PC-3 (cell line): ENCODE data around the gene NLRP6. TPM values are rescaled to one million over a fixed set of nuclear protein-coding genes. Genes with fewer than 3 reads are reported as not detected.

Source experiments
- ATAC-seq: fragments of 200-7000 bp; cut with Tn5 transposase; 2 replicates; pipeline ENCODE4 v1.9.1; 2020; ENCODE audit warnings: mild to moderate bottlenecking, moderate library complexity
- BruUV-seq: library from RNA; stranded (reverse); fragments of 400-500 nt; replicated peaks from 2 replicates; lab custom pipeline; 2021; lab: Mats Ljungman, UMichigan
- CTCF ChIA-PET: fragments of 300-600 bp; sonication (Branson Sonifier 250); formaldehyde crosslinking; loops from one replicate; lab custom pipeline; 2022; ENCODE audit warnings: antibody characterized with exemption; lab: Charles Lee
- POLR2A ChIA-PET: fragments of 300-600 bp; sonication (Branson Sonifier 250); formaldehyde crosslinking; loops from one replicate; lab custom pipeline; 2022; ENCODE audit warnings: antibody characterized with exemption; ENCODE audit not compliant: unreplicated experiment; lab: Charles Lee
- DNase-seq: peaks from one replicate; pipeline ENCODE4 v3.0.0-alpha.2; 2015
- H2AFZ ChIP-seq: fragments of 300-600 bp; sonication (generic); 2 replicates; pipeline ENCODE4 v1.6.0; 2016; ENCODE audit warnings: antibody characterized with exemption, low read length
- H3F3A ChIP-seq: fragments of 300-600 bp; sonication (generic); one replicate; pipeline ENCODE4 v1.6.0; 2017; ENCODE audit warnings: antibody characterized with exemption, low read length, control low read depth, mild to moderate bottlenecking; ENCODE audit not compliant: unreplicated experiment
- H3K27ac ChIP-seq: fragments of 300-600 bp; sonication (generic); 2 replicates; pipeline ENCODE4 v1.5.1; 2016; ENCODE audit warnings: mild to moderate bottlenecking, low read length
- H3K27me3 ChIP-seq: fragments of 300-600 bp; sonication (generic); 2 replicates; pipeline ENCODE4 v1.6.1; 2016; ENCODE audit warnings: low read length, mixed read lengths
- H3K36me3 ChIP-seq: fragments of 300-600 bp; sonication (generic); 2 replicates; pipeline ENCODE4 v1.6.1; 2016; ENCODE audit warnings: low read depth, mixed run types, low read length, mixed read lengths
- H3K4me1 ChIP-seq: fragments of 300-600 bp; sonication (generic); 2 replicates; pipeline ENCODE4 v1.5.1; 2016; ENCODE audit warnings: low read length; ENCODE audit not compliant: insufficient read depth
- H3K4me2 ChIP-seq: fragments of 300-600 bp; sonication (generic); 2 replicates; pipeline ENCODE4 v1.6.0; 2016; ENCODE audit warnings: low read length
- H3K4me3 ChIP-seq: fragments of 300-600 bp; sonication (generic); 2 replicates; pipeline ENCODE4 v1.5.1; 2016; ENCODE audit warnings: mild to moderate bottlenecking, low read length, mixed read lengths
- H3K79me2 ChIP-seq: fragments of 300-600 bp; sonication (generic); 2 replicates; pipeline ENCODE4 v1.6.1; 2017; ENCODE audit warnings: low read length, mixed read lengths
- H3K9ac ChIP-seq: fragments of 300-600 bp; sonication (generic); 2 replicates; pipeline ENCODE4 v1.6.0; 2016; ENCODE audit warnings: mild to moderate bottlenecking, low read length
- H3K9me2 ChIP-seq: fragments of 300-600 bp; sonication (generic); replicated peaks from 2 replicates; pipeline ENCODE4 v1.6.1; 2016; ENCODE audit warnings: mixed run types, low read length, mixed read lengths
- H3K9me3 ChIP-seq: fragments of 300-600 bp; sonication (generic); 2 replicates; pipeline ENCODE4 v1.6.1; 2016; ENCODE audit warnings: low read length, mixed read lengths
- H4K20me1 ChIP-seq: fragments of 300-600 bp; sonication (generic); 2 replicates; pipeline ENCODE4 v1.6.1; 2016; ENCODE audit warnings: low read length, mixed read lengths
- EZH2 ChIP-seq: fragments of 300-600 bp; sonication (generic); IDR thresholded peaks from one replicate; pipeline ENCODE4 v1.6.1; 2017; ENCODE audit warnings: antibody characterized with exemption, mild to moderate bottlenecking, low read length; ENCODE audit not compliant: unreplicated experiment
- EZH2phosphoT487 ChIP-seq: fragments of 300-600 bp; sonication (generic); IDR thresholded peaks from 2 replicates; pipeline ENCODE4 v1.6.1; 2018; ENCODE audit warnings: mild to moderate bottlenecking, antibody characterized with exemption, low read length, borderline replicate concordance
- intact Hi-C: fragments of 100-400 bp; cut with micrococcal nuclease; formaldehyde crosslinking; loops from 2 replicates; pipeline ENCODE4 v1.9.0; 2023
- total RNA-seq: library from RNA; depleted of rRNA; stranded (reverse); fragments of >200 nt; gene quantifications from 2 replicates; pipeline ENCODE4 v1.2.3, GENCODE V29; 2014
- TF ChIP-seq, protein P1 (sequence below): fragments of 300-600 bp; sonication (generic); conservative IDR thresholded peaks from 2 replicates; pipeline ENCODE4 v1.5.1; 2017; ENCODE audit warnings: antibody characterized with exemption, low read depth, mild to moderate bottlenecking, low read length

The NLRP6 gene
- total RNA-seq, 1 experiment from 2014 or later: not detected

DNA sequence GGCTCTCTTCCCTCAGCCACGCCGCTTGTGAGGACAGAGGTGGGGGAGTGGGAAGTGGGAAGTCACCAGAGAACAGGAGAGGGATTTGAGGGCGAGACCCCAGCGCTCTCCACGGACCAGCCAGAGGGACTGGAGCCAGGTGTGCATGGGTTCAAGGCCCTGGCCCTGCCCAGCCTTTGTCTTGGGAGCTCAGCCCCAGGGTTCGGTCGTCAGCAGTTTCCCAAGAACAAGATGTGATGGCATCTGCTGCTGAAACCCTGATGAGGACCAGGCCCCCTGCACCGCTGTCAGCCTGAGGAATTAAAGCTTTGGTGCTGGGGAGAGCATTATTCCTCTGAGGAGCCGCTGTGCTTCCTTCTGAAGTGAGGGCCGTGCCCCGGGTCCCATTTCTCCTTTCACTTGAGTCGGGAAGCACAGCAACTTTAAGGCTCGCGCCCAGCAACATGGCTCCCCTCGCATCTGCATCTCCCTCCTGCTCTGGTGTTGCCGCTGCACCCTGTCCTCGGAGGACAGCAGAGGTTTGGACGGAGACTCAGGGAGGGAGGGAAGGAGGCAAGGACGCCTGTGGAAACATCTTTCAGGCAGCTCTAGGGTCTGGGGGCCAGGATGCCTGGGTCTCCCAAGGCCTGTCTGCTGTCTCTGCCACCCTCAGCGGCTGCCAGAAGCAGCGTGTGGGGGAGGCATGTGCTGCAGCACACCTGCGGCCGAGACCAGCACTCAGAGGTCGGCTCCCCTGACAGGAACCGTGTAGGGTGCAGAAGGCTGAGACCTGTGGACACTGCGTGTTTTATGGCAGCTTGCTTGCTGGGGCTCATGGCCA, 17.4 kb downstream of the NLRP6 start:
- Histone ChIP-seq H2AFZ (no peak overlapping the region), H3K36me3 (no peaks in the 10 kb centered on the region), H3K79me2 (no peaks in the 10 kb centered on the region), H3K4me3 (no peak overlapping the region), H3K4me1 (no peaks in the 10 kb centered on the region), H3K9me3 (no peaks in the 10 kb centered on the region), H3K4me2 (no peak overlapping the region), H3F3A (no peaks in the 10 kb centered on the region), H3K27me3 (no peaks in the 10 kb centered on the region), H3K9me2 (no peaks in the 10 kb centered on the region), H3K27ac (no peak overlapping the region), H4K20me1 (no peaks in the 10 kb centered on the region), H3K9ac (no peak overlapping the region)
- TF ChIP-seq, protein P1, sequence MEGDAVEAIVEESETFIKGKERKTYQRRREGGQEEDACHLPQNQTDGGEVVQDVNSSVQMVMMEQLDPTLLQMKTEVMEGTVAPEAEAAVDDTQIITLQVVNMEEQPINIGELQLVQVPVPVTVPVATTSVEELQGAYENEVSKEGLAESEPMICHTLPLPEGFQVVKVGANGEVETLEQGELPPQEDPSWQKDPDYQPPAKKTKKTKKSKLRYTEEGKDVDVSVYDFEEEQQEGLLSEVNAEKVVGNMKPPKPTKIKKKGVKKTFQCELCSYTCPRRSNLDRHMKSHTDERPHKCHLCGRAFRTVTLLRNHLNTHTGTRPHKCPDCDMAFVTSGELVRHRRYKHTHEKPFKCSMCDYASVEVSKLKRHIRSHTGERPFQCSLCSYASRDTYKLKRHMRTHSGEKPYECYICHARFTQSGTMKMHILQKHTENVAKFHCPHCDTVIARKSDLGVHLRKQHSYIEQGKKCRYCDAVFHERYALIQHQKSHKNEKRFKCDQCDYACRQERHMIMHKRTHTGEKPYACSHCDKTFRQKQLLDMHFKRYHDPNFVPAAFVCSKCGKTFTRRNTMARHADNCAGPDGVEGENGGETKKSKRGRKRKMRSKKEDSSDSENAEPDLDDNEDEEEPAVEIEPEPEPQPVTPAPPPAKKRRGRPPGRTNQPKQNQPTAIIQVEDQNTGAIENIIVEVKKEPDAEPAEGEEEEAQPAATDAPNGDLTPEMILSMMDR: no peak
- TF ChIP-seq EZH2phosphoT487 (no peak), EZH2 (no peak)
- no peak for ATAC-seq
- POLR2A ChIA-PET: no interaction called here
- intact Hi-C loops: no loop called here
- CTCF ChIA-PET: no interaction called here
- BruUV-seq: no TSS peak
- DNase-seq: no peak

DNA sequence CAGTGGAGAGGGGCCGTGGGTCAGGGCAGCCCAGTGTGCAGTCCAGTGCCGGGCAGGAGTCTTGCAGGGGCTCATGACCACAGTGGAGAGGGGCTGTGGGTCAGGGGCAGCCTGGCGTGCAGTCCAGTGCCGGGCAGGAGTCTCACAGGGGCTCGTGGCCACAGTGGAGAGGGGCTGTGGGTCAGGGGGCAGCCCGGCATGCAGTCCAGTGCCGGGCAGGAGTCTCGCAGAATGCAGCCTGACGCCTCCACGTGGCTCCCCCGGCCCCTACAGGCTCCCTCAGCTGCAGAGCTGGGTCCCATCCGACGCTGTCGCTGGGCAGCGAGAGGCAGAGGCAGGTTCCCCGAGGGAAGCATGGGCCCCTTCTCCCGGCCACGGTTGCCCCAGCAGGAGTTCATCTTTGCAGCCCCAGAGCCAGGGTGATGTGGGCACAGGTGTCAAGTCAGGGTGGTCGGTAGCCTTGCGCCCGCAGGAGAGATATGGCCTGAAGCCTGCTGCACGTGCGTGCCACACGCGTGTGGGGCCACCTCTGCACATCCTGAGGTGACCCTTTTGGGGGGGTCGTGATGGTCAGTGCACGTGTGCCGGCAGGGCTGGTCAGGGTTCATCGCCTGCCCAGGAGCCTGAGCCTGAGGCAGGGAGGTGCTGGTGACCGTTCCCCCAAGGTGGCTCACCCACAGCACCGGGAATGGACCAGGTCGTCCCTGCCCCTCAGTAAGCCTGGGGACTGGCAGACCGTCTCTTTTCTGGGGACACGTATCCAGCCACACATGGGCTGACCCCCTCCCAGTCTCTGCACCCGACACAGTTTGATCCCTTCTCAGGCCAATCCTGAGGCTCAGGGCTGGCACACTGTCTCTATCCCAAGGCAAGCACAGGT, 18.2 kb downstream of the NLRP6 start:
- Histone ChIP-seq H3K4me2 (no peak overlapping the region), H3K4me1 (no peaks in the 10 kb centered on the region), H3K27ac (no peak overlapping the region), H3K4me3 (no peak overlapping the region), H3K79me2 (no peaks in the 10 kb centered on the region), H3K36me3 (no peaks in the 10 kb centered on the region), H3K27me3 (no peaks in the 10 kb centered on the region), H4K20me1 (no peaks in the 10 kb centered on the region), H3K9me2 (no peaks in the 10 kb centered on the region), H3K9me3 (no peaks in the 10 kb centered on the region), H3K9ac (no peak overlapping the region), H2AFZ (no peak overlapping the region), H3F3A (no peaks in the 10 kb centered on the region)
- ATAC-seq (no peak), DNase-seq (no peak)
- intact Hi-C loops: no loop called here
- ChIA-PET POLR2A (no interaction called here), CTCF (no interaction called here)
- BruUV-seq: no TSS peak
- TF ChIP-seq EZH2 (no peak), EZH2phosphoT487 (no peak)
- TF ChIP-seq, protein P1: no peak
